GM23338 (cell line): ENCODE data around the gene FOXP1. TPM values are rescaled to one million over a fixed set of nuclear protein-coding genes. Genes with fewer than 3 reads are reported as not detected.

ENCODE experiments used
- ATAC-seq: fragments of 200-7000 bp; cut with Tn5 transposase; 3 replicates; pipeline ENCODE4 v1.9.1; 2020
- DNase-seq: peaks from one replicate; pipeline ENCODE4 v3.0.0-alpha.2; 2015; ENCODE audit warnings: low spot score
- H2AFZ ChIP-seq: fragments of 200-600 bp; sonication (generic); 2 replicates; pipeline ENCODE4 v1.8.0; 2016; ENCODE audit warnings: antibody characterized with exemption, mild to moderate bottlenecking, moderate library complexity
- H3F3A ChIP-seq: fragments of 200-600 bp; sonication (generic); replicated peaks from 2 replicates; pipeline ENCODE4 v1.8.0; 2017; ENCODE audit warnings: antibody characterized with exemption, mixed run types, low read depth
- H3K27ac ChIP-seq: fragments of 200-600 bp; sonication (generic); 2 replicates; pipeline ENCODE4 v1.6.1; 2016; ENCODE audit warnings: low read depth
- H3K27me3 ChIP-seq: fragments of 200-600 bp; sonication (generic); 2 replicates; pipeline ENCODE4 v1.8.0; 2016; ENCODE audit warnings: mild to moderate bottlenecking, mixed run types, moderate library complexity; ENCODE audit not compliant: insufficient read depth
- H3K36me3 ChIP-seq: fragments of 200-600 bp; sonication (generic); 2 replicates; pipeline ENCODE4 v1.8.0; 2016; ENCODE audit warnings: mild to moderate bottlenecking; ENCODE audit not compliant: insufficient read depth
- H3K4me1 ChIP-seq: fragments of 200-600 bp; sonication (generic); 2 replicates; pipeline ENCODE4 v1.8.0; 2016; ENCODE audit warnings: mild to moderate bottlenecking, moderate library complexity; ENCODE audit not compliant: insufficient read depth
- H3K4me2 ChIP-seq: fragments of 200-600 bp; sonication (generic); 2 replicates; pipeline ENCODE4 v1.7.1; 2017; ENCODE audit warnings: mixed run types
- H3K4me3 ChIP-seq: fragments of 200-600 bp; sonication (generic); 2 replicates; pipeline ENCODE4 v1.6.1; 2016; ENCODE audit warnings: mixed run types
- H3K79me2 ChIP-seq: fragments of 200-600 bp; sonication (generic); replicated peaks from 2 replicates; pipeline ENCODE4 v1.8.0; 2017; ENCODE audit warnings: mild to moderate bottlenecking; ENCODE audit not compliant: insufficient read depth
- H3K9me2 ChIP-seq: fragments of 200-600 bp; sonication (generic); 2 replicates; pipeline ENCODE4 v1.8.0; 2017; ENCODE audit not compliant: insufficient read depth
- H4K20me1 ChIP-seq: fragments of 200-600 bp; sonication (generic); replicated peaks from 2 replicates; pipeline ENCODE4 v1.8.0; 2017; ENCODE audit warnings: mild to moderate bottlenecking; ENCODE audit not compliant: insufficient read depth
- H3K27ac Mint-ChIP-seq: 2 replicates; pipeline ENCODE4 v1.8.0; 2020; ENCODE audit warnings: inconsistent platforms, mild to moderate bottlenecking, moderate library complexity, mixed read lengths
- H3K27me3 Mint-ChIP-seq: 3 replicates; pipeline ENCODE4 v1.8.0; 2022; ENCODE audit warnings: low read depth, mild to moderate bottlenecking, moderate library complexity, mixed read lengths, inconsistent platforms; ENCODE audit not compliant: insufficient read depth, poor library complexity
- H3K36me3 Mint-ChIP-seq: 3 replicates; pipeline ENCODE4 v1.8.0; 2021; ENCODE audit warnings: low read depth, mild to moderate bottlenecking, inconsistent platforms, moderate library complexity, mixed read lengths
- H3K4me1 Mint-ChIP-seq: 3 replicates; pipeline ENCODE4 v1.8.0; 2020; ENCODE audit warnings: mild to moderate bottlenecking, inconsistent platforms, mixed read lengths
- H3K4me3 Mint-ChIP-seq: 3 replicates; pipeline ENCODE4 v1.8.0; 2021; ENCODE audit warnings: moderate library complexity, mild to moderate bottlenecking, inconsistent platforms, mixed read lengths
- H3K9me3 Mint-ChIP-seq: 3 replicates; pipeline ENCODE4 v1.8.0; 2020; ENCODE audit warnings: moderate library complexity, mild to moderate bottlenecking, inconsistent platforms, mixed read lengths
- CREB1 ChIP-seq: fragments of 250-450 bp; sonication (Bioruptor Pico); IDR thresholded peaks from 2 replicates; pipeline ENCODE4 v1.5.0; 2020; ENCODE audit warnings: low read depth, mild to moderate bottlenecking, moderate library complexity
- EZH2phosphoT487 ChIP-seq: fragments of 200-600 bp; sonication (generic); IDR thresholded peaks from one replicate; pipeline ENCODE4 v1.8.1; 2018; ENCODE audit warnings: antibody characterized with exemption; ENCODE audit not compliant: unreplicated experiment
- JUNB ChIP-seq: IDR thresholded peaks from one replicate; pipeline ENCODE4 v1.6.1; 2016; ENCODE audit warnings: antibody characterized with exemption; ENCODE audit not compliant: unreplicated experiment
- NANOG ChIP-seq: IDR thresholded peaks from 2 replicates; pipeline ENCODE4 v1.6.1; 2016; ENCODE audit warnings: antibody characterized with exemption, borderline replicate concordance
- POLR2AphosphoS5 ChIP-seq: IDR thresholded peaks from 2 replicates; pipeline ENCODE4 v1.6.1; 2016; ENCODE audit warnings: antibody characterized with exemption, low read depth
- ZNF331 ChIP-seq: fragments of 250-450 bp; sonication (Bioruptor Pico); IDR thresholded peaks from 2 replicates; pipeline ENCODE4 v1.5.0; 2020; ENCODE audit warnings: low read depth, mild to moderate bottlenecking, moderate library complexity
- polyA plus RNA-seq: library from polyadenylated mRNA; unstranded; fragments of >200 nt; fragmentation: Nextera tagmentation; extraction: Ambion mirVana; gene quantifications from 2 replicates; pipeline ENCODE4 v1.2.1, GENCODE V29; 2016
- total RNA-seq: library from RNA; depleted of rRNA; stranded (reverse); fragments of >200 nt; shearing (Covaris generic); gene quantifications from 2 replicates; pipeline ENCODE4 v1.2.3, GENCODE V29; 2014
- TF ChIP-seq, protein P1 (sequence below): fragments of 250-450 bp; sonication (Bioruptor Pico); IDR thresholded peaks from 2 replicates; pipeline ENCODE4 v1.5.0; 2020; ENCODE audit warnings: mild to moderate bottlenecking, moderate library complexity
- TF ChIP-seq, protein P2 (sequence below): IDR thresholded peaks from one replicate; pipeline ENCODE4 v1.6.1; 2018; ENCODE audit warnings: antibody characterized with exemption; ENCODE audit not compliant: unreplicated experiment
- TF ChIP-seq, protein P3 (sequence below), 2 experiments: fragments of 200-600 bp in 1 of 2; sonication (generic) in 1 of 2; conservative IDR thresholded peaks; 2 replicates each; pipeline versions ENCODE4 v1.5.1 to v1.6.1; 2016 to 2017; ENCODE audit warnings: antibody characterized with exemption in 2 of 2, low read depth in 2 of 2, mild to moderate bottlenecking in 2 of 2, moderate library complexity in 1 of 2

FOXP1 gene
- total and polyA plus RNA-seq, 2 experiments from 2014 or later = 32.9 to 35.5 TPM

DNA sequence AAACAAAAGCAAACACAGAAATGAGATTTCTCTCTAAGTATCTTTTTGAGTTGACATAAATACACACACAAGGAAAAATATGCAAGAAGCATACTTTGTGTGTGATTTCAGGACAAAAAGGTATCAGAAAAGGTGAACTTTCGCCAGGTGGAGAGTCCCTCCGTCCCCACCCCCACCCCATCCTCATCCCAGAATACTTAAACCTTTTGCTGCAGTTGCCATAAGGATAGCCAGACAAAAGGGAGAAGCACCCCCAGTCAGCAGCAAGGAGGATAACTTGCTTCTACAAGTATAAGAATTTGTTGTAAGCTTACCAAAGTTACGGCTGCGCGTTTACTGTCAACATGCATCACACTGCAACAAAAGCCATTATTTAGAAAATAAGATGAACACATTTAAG lies 10.3 kb downstream of the FOXP1 start:
- no peaks in the 10 kb centered on the region for H3F3A ChIP-seq
- Mint-ChIP-seq H3K27ac (no peak overlapping the region), H3K36me3 (no peaks in the 10 kb centered on the region), H3K4me3 (no peak overlapping the region), H3K27me3 (peaks cover 2% of the 10 kb centered on the region), H3K9me3 (no peaks in the 10 kb centered on the region), H3K4me1 (peaks cover 16% of the 10 kb centered on the region)
- H3K27me3 ChIP-seq = no peaks in the 10 kb centered on the region
- H3K27ac ChIP-seq = no peak overlapping the region; the same call in 1 of the 2 replicates
- no peaks in the 10 kb centered on the region for H3K36me3 ChIP-seq
- peak overlapping the region; percentile 37 for H3K4me2 ChIP-seq
- no peaks in the 10 kb centered on the region for H4K20me1 ChIP-seq
- H3K4me3 ChIP-seq = peak overlapping the region; percentile 2; the same call in 1 of the 2 replicates
- 0 out of 2 replicates have a peak, but pooled peaks cover under 1% of the 10 kb centered on the region for H3K9me2 ChIP-seq
- DNase-seq = peak; percentile 40
- ATAC-seq = peak; percentile 75
- no peak for TF ChIP-seq CREB1 (CRISPR knock-in tag)
- no peak for TF ChIP-seq JUNB
- TF ChIP-seq POLR2AphosphoS5 = no peak
- TF ChIP-seq, protein P1, sequence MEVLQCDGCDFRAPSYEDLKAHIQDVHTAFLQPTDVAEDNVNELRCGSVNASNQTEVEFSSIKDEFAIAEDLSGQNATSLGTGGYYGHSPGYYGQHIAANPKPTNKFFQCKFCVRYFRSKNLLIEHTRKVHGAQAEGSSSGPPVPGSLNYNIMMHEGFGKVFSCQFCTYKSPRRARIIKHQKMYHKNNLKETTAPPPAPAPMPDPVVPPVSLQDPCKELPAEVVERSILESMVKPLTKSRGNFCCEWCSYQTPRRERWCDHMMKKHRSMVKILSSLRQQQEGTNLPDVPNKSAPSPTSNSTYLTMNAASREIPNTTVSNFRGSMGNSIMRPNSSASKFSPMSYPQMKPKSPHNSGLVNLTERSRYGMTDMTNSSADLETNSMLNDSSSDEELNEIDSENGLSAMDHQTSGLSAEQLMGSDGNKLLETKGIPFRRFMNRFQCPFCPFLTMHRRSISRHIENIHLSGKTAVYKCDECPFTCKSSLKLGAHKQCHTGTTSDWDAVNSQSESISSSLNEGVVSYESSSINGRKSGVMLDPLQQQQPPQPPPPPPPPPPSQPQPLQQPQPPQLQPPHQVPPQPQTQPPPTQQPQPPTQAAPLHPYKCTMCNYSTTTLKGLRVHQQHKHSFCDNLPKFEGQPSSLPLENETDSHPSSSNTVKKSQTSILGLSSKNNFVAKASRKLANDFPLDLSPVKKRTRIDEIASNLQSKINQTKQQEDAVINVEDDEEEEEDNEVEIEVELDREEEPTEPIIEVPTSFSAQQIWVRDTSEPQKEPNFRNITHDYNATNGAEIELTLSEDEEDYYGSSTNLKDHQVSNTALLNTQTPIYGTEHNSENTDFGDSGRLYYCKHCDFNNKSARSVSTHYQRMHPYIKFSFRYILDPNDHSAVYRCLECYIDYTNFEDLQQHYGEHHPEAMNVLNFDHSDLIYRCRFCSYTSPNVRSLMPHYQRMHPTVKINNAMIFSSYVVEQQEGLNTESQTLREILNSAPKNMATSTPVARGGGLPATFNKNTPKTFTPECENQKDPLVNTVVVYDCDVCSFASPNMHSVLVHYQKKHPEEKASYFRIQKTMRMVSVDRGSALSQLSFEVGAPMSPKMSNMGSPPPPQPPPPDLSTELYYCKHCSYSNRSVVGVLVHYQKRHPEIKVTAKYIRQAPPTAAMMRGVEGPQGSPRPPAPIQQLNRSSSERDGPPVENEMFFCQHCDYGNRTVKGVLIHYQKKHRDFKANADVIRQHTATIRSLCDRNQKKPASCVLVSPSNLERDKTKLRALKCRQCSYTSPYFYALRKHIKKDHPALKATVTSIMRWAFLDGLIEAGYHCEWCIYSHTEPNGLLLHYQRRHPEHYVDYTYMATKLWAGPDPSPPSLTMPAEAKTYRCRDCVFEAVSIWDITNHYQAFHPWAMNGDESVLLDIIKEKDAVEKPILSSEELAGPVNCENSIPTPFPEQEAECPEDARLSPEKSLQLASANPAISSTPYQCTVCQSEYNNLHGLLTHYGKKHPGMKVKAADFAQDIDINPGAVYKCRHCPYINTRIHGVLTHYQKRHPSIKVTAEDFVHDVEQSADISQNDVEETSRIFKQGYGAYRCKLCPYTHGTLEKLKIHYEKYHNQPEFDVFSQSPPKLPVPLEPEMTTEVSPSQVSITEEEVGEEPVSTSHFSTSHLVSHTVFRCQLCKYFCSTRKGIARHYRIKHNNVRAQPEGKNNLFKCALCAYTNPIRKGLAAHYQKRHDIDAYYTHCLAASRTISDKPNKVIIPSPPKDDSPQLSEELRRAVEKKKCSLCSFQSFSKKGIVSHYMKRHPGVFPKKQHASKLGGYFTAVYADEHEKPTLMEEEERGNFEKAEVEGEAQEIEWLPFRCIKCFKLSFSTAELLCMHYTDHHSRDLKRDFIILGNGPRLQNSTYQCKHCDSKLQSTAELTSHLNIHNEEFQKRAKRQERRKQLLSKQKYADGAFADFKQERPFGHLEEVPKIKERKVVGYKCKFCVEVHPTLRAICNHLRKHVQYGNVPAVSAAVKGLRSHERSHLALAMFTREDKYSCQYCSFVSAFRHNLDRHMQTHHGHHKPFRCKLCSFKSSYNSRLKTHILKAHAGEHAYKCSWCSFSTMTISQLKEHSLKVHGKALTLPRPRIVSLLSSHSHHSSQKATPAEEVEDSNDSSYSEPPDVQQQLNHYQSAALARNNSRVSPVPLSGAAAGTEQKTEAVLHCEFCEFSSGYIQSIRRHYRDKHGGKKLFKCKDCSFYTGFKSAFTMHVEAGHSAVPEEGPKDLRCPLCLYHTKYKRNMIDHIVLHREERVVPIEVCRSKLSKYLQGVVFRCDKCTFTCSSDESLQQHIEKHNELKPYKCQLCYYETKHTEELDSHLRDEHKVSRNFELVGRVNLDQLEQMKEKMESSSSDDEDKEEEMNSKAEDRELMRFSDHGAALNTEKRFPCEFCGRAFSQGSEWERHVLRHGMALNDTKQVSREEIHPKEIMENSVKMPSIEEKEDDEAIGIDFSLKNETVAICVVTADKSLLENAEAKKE (CRISPR knock-in tag) = no peak
- TF ChIP-seq EZH2phosphoT487 = no peak
- TF ChIP-seq, protein P2, sequence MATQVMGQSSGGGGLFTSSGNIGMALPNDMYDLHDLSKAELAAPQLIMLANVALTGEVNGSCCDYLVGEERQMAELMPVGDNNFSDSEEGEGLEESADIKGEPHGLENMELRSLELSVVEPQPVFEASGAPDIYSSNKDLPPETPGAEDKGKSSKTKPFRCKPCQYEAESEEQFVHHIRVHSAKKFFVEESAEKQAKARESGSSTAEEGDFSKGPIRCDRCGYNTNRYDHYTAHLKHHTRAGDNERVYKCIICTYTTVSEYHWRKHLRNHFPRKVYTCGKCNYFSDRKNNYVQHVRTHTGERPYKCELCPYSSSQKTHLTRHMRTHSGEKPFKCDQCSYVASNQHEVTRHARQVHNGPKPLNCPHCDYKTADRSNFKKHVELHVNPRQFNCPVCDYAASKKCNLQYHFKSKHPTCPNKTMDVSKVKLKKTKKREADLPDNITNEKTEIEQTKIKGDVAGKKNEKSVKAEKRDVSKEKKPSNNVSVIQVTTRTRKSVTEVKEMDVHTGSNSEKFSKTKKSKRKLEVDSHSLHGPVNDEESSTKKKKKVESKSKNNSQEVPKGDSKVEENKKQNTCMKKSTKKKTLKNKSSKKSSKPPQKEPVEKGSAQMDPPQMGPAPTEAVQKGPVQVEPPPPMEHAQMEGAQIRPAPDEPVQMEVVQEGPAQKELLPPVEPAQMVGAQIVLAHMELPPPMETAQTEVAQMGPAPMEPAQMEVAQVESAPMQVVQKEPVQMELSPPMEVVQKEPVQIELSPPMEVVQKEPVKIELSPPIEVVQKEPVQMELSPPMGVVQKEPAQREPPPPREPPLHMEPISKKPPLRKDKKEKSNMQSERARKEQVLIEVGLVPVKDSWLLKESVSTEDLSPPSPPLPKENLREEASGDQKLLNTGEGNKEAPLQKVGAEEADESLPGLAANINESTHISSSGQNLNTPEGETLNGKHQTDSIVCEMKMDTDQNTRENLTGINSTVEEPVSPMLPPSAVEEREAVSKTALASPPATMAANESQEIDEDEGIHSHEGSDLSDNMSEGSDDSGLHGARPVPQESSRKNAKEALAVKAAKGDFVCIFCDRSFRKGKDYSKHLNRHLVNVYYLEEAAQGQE = no peak
- no peak for TF ChIP-seq ZNF331
- TF ChIP-seq NANOG = no peak
- TF ChIP-seq, protein P3, sequence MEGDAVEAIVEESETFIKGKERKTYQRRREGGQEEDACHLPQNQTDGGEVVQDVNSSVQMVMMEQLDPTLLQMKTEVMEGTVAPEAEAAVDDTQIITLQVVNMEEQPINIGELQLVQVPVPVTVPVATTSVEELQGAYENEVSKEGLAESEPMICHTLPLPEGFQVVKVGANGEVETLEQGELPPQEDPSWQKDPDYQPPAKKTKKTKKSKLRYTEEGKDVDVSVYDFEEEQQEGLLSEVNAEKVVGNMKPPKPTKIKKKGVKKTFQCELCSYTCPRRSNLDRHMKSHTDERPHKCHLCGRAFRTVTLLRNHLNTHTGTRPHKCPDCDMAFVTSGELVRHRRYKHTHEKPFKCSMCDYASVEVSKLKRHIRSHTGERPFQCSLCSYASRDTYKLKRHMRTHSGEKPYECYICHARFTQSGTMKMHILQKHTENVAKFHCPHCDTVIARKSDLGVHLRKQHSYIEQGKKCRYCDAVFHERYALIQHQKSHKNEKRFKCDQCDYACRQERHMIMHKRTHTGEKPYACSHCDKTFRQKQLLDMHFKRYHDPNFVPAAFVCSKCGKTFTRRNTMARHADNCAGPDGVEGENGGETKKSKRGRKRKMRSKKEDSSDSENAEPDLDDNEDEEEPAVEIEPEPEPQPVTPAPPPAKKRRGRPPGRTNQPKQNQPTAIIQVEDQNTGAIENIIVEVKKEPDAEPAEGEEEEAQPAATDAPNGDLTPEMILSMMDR (conservative IDR thresholded peaks at IDR 0.05; ENCODE audit: low read depth in 2 of 2) = no peak
- no peaks in the 10 kb centered on the region for H3K79me2 ChIP-seq
- H3K4me1 ChIP-seq = peaks cover 18% of the 10 kb centered on the region
- H2AFZ ChIP-seq = no peak overlapping the region
